WTC11 (cell line): Measurements from ENCODE around the gene PRKAG2. TPM values are rescaled to one million over a fixed set of nuclear protein-coding genes. Genes with fewer than 3 reads are reported as not detected.

ENCODE experiments used
- ATAC-seq: fragments of 200-7000 bp; cut with Tn5 transposase; 2 replicates; pipeline ENCODE4 v1.10.0; 2021; ENCODE audit warnings: mild to moderate bottlenecking, moderate library complexity
- CTCF ChIA-PET: fragments of 300-600 bp; sonication (Branson Sonifier 250); formaldehyde crosslinking; loops from one replicate; lab custom pipeline; 2021; ENCODE audit warnings: antibody characterized with exemption; lab: Charles Lee
- POLR2A ChIA-PET: fragments of 350-600 bp; sonication (Branson Sonifier 250); formaldehyde crosslinking; loops from one replicate; lab custom pipeline; 2021; ENCODE audit warnings: antibody characterized with exemption; lab: Charles Lee
- DNase-seq: peaks from one replicate; pipeline ENCODE4 v3.0.0; 2021; ENCODE audit warnings: low spot score
- H3K27ac Mint-ChIP-seq: 2 replicates; pipeline ENCODE4 v1.8.0; 2021; ENCODE audit warnings: mixed read lengths
- H3K27me3 Mint-ChIP-seq: 2 replicates; pipeline ENCODE4 v1.8.0; 2021; ENCODE audit warnings: low read depth, mild to moderate bottlenecking, moderate library complexity, mixed read lengths
- H3K36me3 Mint-ChIP-seq: 2 replicates; pipeline ENCODE4 v1.8.0; 2021; ENCODE audit warnings: mixed read lengths
- H3K4me1 Mint-ChIP-seq: 2 replicates; pipeline ENCODE4 v1.8.0; 2022; ENCODE audit warnings: mixed read lengths
- H3K4me3 Mint-ChIP-seq: 2 replicates; pipeline ENCODE4 v1.8.0; 2021; ENCODE audit warnings: mild to moderate bottlenecking, moderate library complexity, mixed read lengths
- H3K9me3 Mint-ChIP-seq: 2 replicates; pipeline ENCODE4 v1.8.0; 2021; ENCODE audit warnings: mixed read lengths
- CREB1 ChIP-seq: sonication (generic); formaldehyde crosslinking; IDR thresholded peaks from 2 replicates; pipeline ENCODE4 v1.8.0; 2023; ENCODE audit warnings: mild to moderate bottlenecking, missing genetic modification reagents
- EMX1 ChIP-seq: fragments of 250-450 bp; sonication (Bioruptor Pico); IDR thresholded peaks from 2 replicates; pipeline ENCODE4 v1.8.0; 2021; ENCODE audit warnings: mild to moderate bottlenecking
- ESRRA ChIP-seq: sonication (generic); formaldehyde crosslinking; IDR thresholded peaks from 2 replicates; pipeline ENCODE4 v1.8.1; 2022; ENCODE audit warnings: mild to moderate bottlenecking, missing genetic modification reagents, borderline replicate concordance
- FOXJ3 ChIP-seq: sonication (generic); formaldehyde crosslinking; IDR thresholded peaks from 2 replicates; pipeline ENCODE4 v1.9.0; 2021; ENCODE audit warnings: missing genetic modification reagents, mild to moderate bottlenecking, borderline replicate concordance
- GTF2I ChIP-seq: fragments of 250-450 bp; sonication (Bioruptor Pico); conservative IDR thresholded peaks from 2 replicates; pipeline ENCODE4 v1.4.0; 2021; ENCODE audit warnings: mild to moderate bottlenecking
- IRF2 ChIP-seq: sonication (generic); formaldehyde crosslinking; IDR thresholded peaks from 2 replicates; pipeline ENCODE4 v1.8.0; 2022; ENCODE audit warnings: low read depth, missing genetic modification reagents, borderline replicate concordance
- NFE2L1 ChIP-seq: sonication (generic); formaldehyde crosslinking; IDR thresholded peaks from 2 replicates; pipeline ENCODE4 v1.8.1; 2023; ENCODE audit warnings: missing genetic modification reagents
- NFYB ChIP-seq: sonication (generic); formaldehyde crosslinking; conservative IDR thresholded peaks from 2 replicates; pipeline ENCODE4 v1.8.0; 2022; ENCODE audit warnings: low read depth, missing genetic modification reagents
- NR2C2 ChIP-seq: sonication (generic); formaldehyde crosslinking; IDR thresholded peaks from 2 replicates; pipeline ENCODE4 v1.8.0; 2022; ENCODE audit warnings: mild to moderate bottlenecking, missing genetic modification reagents
- OVOL2 ChIP-seq: fragments of 250-450 bp; sonication (Bioruptor Pico); IDR thresholded peaks from 2 replicates; pipeline ENCODE4 v1.9.0; 2021; ENCODE audit warnings: mild to moderate bottlenecking, borderline replicate concordance
- SMAD4 ChIP-seq: sonication (generic); formaldehyde crosslinking; IDR thresholded peaks from 2 replicates; pipeline ENCODE4 v1.8.0; 2022; ENCODE audit warnings: mild to moderate bottlenecking, missing genetic modification reagents
- SOX15 ChIP-seq: fragments of 250-450 bp; sonication (Bioruptor Pico); IDR thresholded peaks from 2 replicates; pipeline ENCODE4 v1.9.0; 2021; ENCODE audit warnings: mild to moderate bottlenecking
- SP1 ChIP-seq: sonication (generic); formaldehyde crosslinking; conservative IDR thresholded peaks from 2 replicates; pipeline ENCODE4 v1.8.1; 2022; ENCODE audit warnings: missing genetic modification reagents
- TCF7 ChIP-seq: sonication (generic); formaldehyde crosslinking; IDR thresholded peaks from 2 replicates; pipeline ENCODE4 v1.8.0; 2022; ENCODE audit warnings: mild to moderate bottlenecking, low read depth, missing genetic modification reagents, moderate library complexity
- TP53 ChIP-seq: sonication (generic); formaldehyde crosslinking; IDR thresholded peaks from 2 replicates; pipeline ENCODE4 v1.8.1; 2023; ENCODE audit warnings: mild to moderate bottlenecking, missing genetic modification reagents
- ZNF138 ChIP-seq: sonication (generic); formaldehyde crosslinking; conservative IDR thresholded peaks from 2 replicates; pipeline ENCODE4 v1.8.1; 2022; ENCODE audit warnings: mild to moderate bottlenecking, moderate library complexity, missing genetic modification reagents
- ZNF396 ChIP-seq: fragments of 250-450 bp; sonication (Bioruptor Pico); IDR thresholded peaks from 2 replicates; pipeline ENCODE4 v1.8.0; 2021; ENCODE audit warnings: mild to moderate bottlenecking, moderate library complexity, borderline replicate concordance
- total RNA-seq: library from RNA; stranded (reverse); gene quantifications from 3 replicates; pipeline ENCODE4 v1.2.3, GENCODE V29; 2021
- TF ChIP-seq, protein P1 (sequence below): sonication (generic); formaldehyde crosslinking; IDR thresholded peaks from 2 replicates; pipeline ENCODE4 v1.8.1; 2023; ENCODE audit warnings: mild to moderate bottlenecking, moderate library complexity, missing genetic modification reagents
- TF ChIP-seq, protein P2 (sequence below): sonication (generic); formaldehyde crosslinking; IDR thresholded peaks from 2 replicates; pipeline ENCODE4 v1.8.0; 2022; ENCODE audit warnings: missing genetic modification reagents
- TF ChIP-seq, protein P3 (sequence below): sonication (generic); formaldehyde crosslinking; conservative IDR thresholded peaks from 2 replicates; pipeline ENCODE4 v1.8.1; 2022; ENCODE audit warnings: mild to moderate bottlenecking, missing genetic modification reagents
- TF ChIP-seq, protein P4 (sequence below): sonication (generic); formaldehyde crosslinking; IDR thresholded peaks from 2 replicates; pipeline ENCODE4 v1.8.1; 2022; ENCODE audit warnings: mild to moderate bottlenecking, moderate library complexity, missing genetic modification reagents
- TF ChIP-seq, protein P5 (sequence below): sonication (generic); formaldehyde crosslinking; IDR thresholded peaks from 2 replicates; pipeline ENCODE4 v1.8.0; 2022; ENCODE audit warnings: mild to moderate bottlenecking, missing genetic modification reagents

Gene PRKAG2
- total RNA-seq, 1 experiment from 2014 or later, result 20.3 TPM

DNA sequence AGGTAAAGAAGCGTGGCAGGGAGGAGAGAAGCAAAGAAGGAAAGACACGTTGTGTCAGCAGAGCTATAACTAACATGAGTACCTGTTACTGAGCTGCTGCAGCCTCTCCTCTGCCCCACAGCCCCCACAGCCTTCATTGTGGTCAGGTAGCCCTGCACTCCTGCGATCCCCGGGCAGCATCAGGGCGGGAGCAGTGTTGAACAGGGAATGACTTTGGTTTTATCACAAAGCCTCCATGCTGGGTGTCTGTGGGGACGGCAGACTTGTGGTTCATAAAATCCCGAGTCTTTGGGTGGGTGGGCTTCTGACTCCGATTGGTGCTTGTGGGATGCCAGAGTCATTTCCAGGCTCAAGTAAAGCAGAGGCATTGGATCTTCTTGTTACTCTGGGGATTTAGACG lies 14.8 kb upstream of the PRKAG2 start:
- Mint-ChIP-seq H3K9me3 (no peaks in the 10 kb centered on the region), H3K4me1 (peaks cover 15% of the 10 kb centered on the region), H3K4me3 (no peak overlapping the region), H3K27ac (no peak overlapping the region), H3K27me3 (no peaks in the 10 kb centered on the region; the same call in 1 of the 2 replicates), H3K36me3 (no peaks in the 10 kb centered on the region)
- POLR2A ChIA-PET, result no interaction called here
- ATAC-seq (no peak), DNase-seq (no peak)
- CTCF ChIA-PET, result interaction anchor here (1.4 kb wide), 1 partner anchor 109 kb away, joined by 3 read pairs; no protein-coding TSS in a partner anchor
- TF ChIP-seq IRF2, result no peak
- TF ChIP-seq, protein P1, sequence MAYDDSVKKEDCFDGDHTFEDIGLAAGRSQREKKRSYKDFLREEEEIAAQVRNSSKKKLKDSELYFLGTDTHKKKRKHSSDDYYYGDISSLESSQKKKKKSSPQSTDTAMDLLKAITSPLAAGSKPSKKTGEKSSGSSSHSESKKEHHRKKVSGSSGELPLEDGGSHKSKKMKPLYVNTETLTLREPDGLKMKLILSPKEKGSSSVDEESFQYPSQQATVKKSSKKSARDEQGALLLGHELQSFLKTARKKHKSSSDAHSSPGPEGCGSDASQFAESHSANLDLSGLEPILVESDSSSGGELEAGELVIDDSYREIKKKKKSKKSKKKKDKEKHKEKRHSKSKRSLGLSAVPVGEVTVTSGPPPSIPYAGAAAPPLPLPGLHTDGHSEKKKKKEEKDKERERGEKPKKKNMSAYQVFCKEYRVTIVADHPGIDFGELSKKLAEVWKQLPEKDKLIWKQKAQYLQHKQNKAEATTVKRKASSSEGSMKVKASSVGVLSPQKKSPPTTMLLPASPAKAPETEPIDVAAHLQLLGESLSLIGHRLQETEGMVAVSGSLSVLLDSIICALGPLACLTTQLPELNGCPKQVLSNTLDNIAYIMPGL (CRISPR knock-in tag), result no peak
- TF ChIP-seq CREB1 (CRISPR knock-in tag), result no peak
- TF ChIP-seq, protein P2, sequence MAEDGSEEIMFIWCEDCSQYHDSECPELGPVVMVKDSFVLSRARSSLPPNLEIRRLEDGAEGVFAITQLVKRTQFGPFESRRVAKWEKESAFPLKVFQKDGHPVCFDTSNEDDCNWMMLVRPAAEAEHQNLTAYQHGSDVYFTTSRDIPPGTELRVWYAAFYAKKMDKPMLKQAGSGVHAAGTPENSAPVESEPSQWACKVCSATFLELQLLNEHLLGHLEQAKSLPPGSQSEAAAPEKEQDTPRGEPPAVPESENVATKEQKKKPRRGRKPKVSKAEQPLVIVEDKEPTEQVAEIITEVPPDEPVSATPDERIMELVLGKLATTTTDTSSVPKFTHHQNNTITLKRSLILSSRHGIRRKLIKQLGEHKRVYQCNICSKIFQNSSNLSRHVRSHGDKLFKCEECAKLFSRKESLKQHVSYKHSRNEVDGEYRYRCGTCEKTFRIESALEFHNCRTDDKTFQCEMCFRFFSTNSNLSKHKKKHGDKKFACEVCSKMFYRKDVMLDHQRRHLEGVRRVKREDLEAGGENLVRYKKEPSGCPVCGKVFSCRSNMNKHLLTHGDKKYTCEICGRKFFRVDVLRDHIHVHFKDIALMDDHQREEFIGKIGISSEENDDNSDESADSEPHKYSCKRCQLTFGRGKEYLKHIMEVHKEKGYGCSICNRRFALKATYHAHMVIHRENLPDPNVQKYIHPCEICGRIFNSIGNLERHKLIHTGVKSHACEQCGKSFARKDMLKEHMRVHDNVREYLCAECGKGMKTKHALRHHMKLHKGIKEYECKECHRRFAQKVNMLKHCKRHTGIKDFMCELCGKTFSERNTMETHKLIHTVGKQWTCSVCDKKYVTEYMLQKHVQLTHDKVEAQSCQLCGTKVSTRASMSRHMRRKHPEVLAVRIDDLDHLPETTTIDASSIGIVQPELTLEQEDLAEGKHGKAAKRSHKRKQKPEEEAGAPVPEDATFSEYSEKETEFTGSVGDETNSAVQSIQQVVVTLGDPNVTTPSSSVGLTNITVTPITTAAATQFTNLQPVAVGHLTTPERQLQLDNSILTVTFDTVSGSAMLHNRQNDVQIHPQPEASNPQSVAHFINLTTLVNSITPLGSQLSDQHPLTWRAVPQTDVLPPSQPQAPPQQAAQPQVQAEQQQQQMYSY (CRISPR knock-in tag), result no peak
- TF ChIP-seq ESRRA (CRISPR knock-in tag), result no peak
- TF ChIP-seq, protein P3, sequence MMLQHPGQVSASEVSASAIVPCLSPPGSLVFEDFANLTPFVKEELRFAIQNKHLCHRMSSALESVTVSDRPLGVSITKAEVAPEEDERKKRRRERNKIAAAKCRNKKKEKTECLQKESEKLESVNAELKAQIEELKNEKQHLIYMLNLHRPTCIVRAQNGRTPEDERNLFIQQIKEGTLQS (CRISPR knock-in tag), result no peak
- TF ChIP-seq, protein P4, sequence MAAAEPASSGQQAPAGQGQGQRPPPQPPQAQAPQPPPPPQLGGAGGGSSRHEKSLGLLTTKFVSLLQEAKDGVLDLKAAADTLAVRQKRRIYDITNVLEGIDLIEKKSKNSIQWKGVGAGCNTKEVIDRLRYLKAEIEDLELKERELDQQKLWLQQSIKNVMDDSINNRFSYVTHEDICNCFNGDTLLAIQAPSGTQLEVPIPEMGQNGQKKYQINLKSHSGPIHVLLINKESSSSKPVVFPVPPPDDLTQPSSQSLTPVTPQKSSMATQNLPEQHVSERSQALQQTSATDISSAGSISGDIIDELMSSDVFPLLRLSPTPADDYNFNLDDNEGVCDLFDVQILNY, result no peak
- TF ChIP-seq NFYB (CRISPR knock-in tag), result no peak
- TF ChIP-seq GTF2I (CRISPR knock-in tag), result no peak
- TF ChIP-seq EMX1 (CRISPR knock-in tag), result no peak

DNA sequence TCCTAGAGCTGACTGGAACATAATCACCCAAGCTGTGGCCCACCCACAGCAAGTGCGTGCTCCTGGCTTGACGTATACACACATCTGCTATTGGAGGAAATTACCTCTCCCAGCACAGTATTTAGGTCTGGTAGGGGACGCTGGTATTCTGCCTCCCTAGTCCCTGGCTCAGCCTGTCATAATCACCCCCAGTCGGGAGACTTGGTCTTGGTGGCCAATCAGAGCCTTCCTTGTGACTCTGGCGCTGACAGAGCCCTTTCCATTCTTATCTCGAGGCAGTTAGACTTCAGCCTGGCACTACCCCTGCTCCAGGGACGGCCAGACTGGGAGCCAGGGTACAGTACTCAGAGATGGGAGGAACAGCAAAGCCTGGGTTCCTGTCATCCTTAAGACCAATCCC lies 14.3 kb upstream of the PRKAG2 start:
- POLR2A ChIA-PET, result no interaction called here
- CTCF ChIA-PET, result interaction anchor here (1.4 kb wide), 1 partner anchor 109 kb away, joined by 3 read pairs; no protein-coding TSS in a partner anchor
- H3K27me3 Mint-ChIP-seq, result peaks cover under 1% of the 10 kb centered on the region; the same call in 1 of the 2 replicates
- TF ChIP-seq NR2C2 (no peak), IRF2 (no peak), ZNF396 (CRISPR knock-in tag) (no peak), ZNF138 (no peak), SMAD4 (CRISPR knock-in tag) (no peak), NFE2L1 (CRISPR knock-in tag) (no peak), TCF7 (CRISPR knock-in tag) (no peak), FOXJ3 (no peak), SOX15 (no peak), SP1 (CRISPR knock-in tag) (no peak), OVOL2 (CRISPR knock-in tag) (no peak), TP53 (CRISPR knock-in tag) (no peak)
- TF ChIP-seq, protein P5, sequence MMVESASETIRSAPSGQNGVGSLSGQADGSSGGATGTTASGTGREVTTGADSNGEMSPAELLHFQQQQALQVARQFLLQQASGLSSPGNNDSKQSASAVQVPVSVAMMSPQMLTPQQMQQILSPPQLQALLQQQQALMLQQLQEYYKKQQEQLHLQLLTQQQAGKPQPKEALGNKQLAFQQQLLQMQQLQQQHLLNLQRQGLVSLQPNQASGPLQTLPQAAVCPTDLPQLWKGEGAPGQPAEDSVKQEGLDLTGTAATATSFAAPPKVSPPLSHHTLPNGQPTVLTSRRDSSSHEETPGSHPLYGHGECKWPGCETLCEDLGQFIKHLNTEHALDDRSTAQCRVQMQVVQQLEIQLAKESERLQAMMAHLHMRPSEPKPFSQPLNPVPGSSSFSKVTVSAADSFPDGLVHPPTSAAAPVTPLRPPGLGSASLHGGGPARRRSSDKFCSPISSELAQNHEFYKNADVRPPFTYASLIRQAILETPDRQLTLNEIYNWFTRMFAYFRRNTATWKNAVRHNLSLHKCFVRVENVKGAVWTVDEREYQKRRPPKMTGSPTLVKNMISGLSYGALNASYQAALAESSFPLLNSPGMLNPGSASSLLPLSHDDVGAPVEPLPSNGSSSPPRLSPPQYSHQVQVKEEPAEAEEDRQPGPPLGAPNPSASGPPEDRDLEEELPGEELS (CRISPR knock-in tag), result no peak
- TF ChIP-seq, all 79 proteins: peak for 0
- Mint-ChIP-seq H3K4me3 (no peak overlapping the region), H3K4me1 (peaks cover 10% of the 10 kb centered on the region), H3K36me3 (no peaks in the 10 kb centered on the region), H3K27ac (no peak overlapping the region), H3K9me3 (no peaks in the 10 kb centered on the region)
- ATAC-seq, result no peak; the same call in 1 of the 2 replicates
- DNase-seq, result no peak
